HepG2 (cell line): Measurements from ENCODE around the gene TSPAN32. TPM values are rescaled to one million over a fixed set of nuclear protein-coding genes. Genes with fewer than 3 reads are reported as not detected.

Experiments
- ATAC-seq: fragments of 200-7000 bp; cut with Tn5 transposase; 3 replicates; pipeline ENCODE4 v1.9.1; 2020; ENCODE audit warnings: mild to moderate bottlenecking, moderate library complexity
- BruUV-seq: library from RNA; stranded (reverse); fragments of 400-500 nt; replicated peaks from 2 replicates; lab custom pipeline; 2021; lab: Mats Ljungman, UMichigan
- CTCF ChIA-PET: fragments of 300-600 bp; formaldehyde crosslinking; extraction: SDS; loops from one replicate; lab custom pipeline; 2021; ENCODE audit warnings: low total read pairs, inconsistent platforms, low intra/inter-chr PET ratio; lab: Yijun Ruan, JAX
- POLR2A ChIA-PET: fragments of 350-600 bp; sonication (Branson Sonifier 250); formaldehyde crosslinking; loops from one replicate; lab custom pipeline; 2020; ENCODE audit warnings: antibody characterized with exemption, inconsistent platforms; lab: Yijun Ruan, JAX
- DNase-seq: peaks from one replicate; pipeline ENCODE4 v3.0.0-alpha.2; 2015; ENCODE audit warnings: low spot score
- FAIRE-seq: peaks from 3 replicates; lab custom pipeline; 2011; peaks lifted over from hg19 to GRCh38; lab: Jason Lieb, UNC
- H2AFZ ChIP-seq: one replicate; pipeline ENCODE4 v1.6.1; 2011; ENCODE audit warnings: low read length, inconsistent platforms
- H3K27ac ChIP-seq: fragments of 300-600 bp; 3 replicates; pipeline ENCODE4 v1.8.0; 2011; ENCODE audit warnings: mixed run types, mild to moderate bottlenecking, mixed read lengths, low read length, inconsistent platforms; ENCODE audit not compliant: insufficient read depth; ENCODE audit errors: extremely low read length
- H3K27me3 ChIP-seq, 2 experiments: fragments of 200-600 bp in 1 of 2; 2 replicates in 1 of 2; 3 replicates in 1 of 2; pipeline versions ENCODE4 v1.6.0 to v1.8.0; 2011; ENCODE audit warnings: low read length in 2 of 2, mild to moderate bottlenecking in 2 of 2, moderate library complexity in 2 of 2, inconsistent platforms in 1 of 2; ENCODE audit not compliant: insufficient read depth in 2 of 2, control insufficient read depth in 1 of 2
- H3K36me3 ChIP-seq, 2 experiments: fragments of 200-600 bp in 1 of 2; replicated peaks in 1 of 2; 2 replicates in 1 of 2; 3 replicates in 1 of 2; pipeline versions ENCODE4 v1.5.1 to v1.8.0; 2011; ENCODE audit warnings: low read length in 2 of 2, inconsistent platforms in 1 of 2; ENCODE audit not compliant: insufficient read depth in 2 of 2, control insufficient read depth in 1 of 2
- H3K4me1 ChIP-seq: 2 replicates; pipeline ENCODE4 v1.5.1; 2012; ENCODE audit warnings: low read length, inconsistent platforms; ENCODE audit not compliant: insufficient read depth
- H3K4me2 ChIP-seq: 2 replicates; pipeline ENCODE4 v1.6.0; 2011; ENCODE audit warnings: low read depth, low read length, inconsistent platforms
- H3K4me3 ChIP-seq, 3 experiments: fragments of 200-600 bp in 1 of 3; sonication (generic), shearing (Covaris generic) in 1 of 3; replicated peaks in 1 of 3; 2 replicates each; pipeline ENCODE4 v1.5.1; 2011 to 2016; ENCODE audit warnings: low read length in 3 of 3, inconsistent platforms in 2 of 3, low read depth in 2 of 3, mild to moderate bottlenecking in 2 of 3, control low read depth in 1 of 3, mixed read lengths in 1 of 3; ENCODE audit not compliant: insufficient read depth in 1 of 3
- H3K79me2 ChIP-seq: one replicate; pipeline ENCODE4 v1.6.1; 2011; ENCODE audit warnings: low read length, inconsistent platforms; ENCODE audit not compliant: insufficient read depth
- H3K9ac ChIP-seq: 2 replicates; pipeline ENCODE4 v1.6.0; 2011; ENCODE audit warnings: mild to moderate bottlenecking, low read depth, low read length, inconsistent platforms; ENCODE audit not compliant: insufficient read depth
- H3K9me3 ChIP-seq: 2 replicates; pipeline ENCODE4 v1.5.1; 2012; ENCODE audit warnings: mild to moderate bottlenecking, low read length
- H4K20me1 ChIP-seq: 2 replicates; pipeline ENCODE4 v1.6.0; 2011; ENCODE audit warnings: inconsistent platforms, mild to moderate bottlenecking, low read length, moderate library complexity; ENCODE audit not compliant: insufficient read depth
- BRF2 ChIP-seq: sonication (generic); formaldehyde crosslinking; IDR thresholded peaks from 2 replicates; pipeline ENCODE4 v1.8.1; 2022; ENCODE audit warnings: mild to moderate bottlenecking, missing genetic modification reagents
- GZF1 ChIP-seq: sonication (generic); formaldehyde crosslinking; IDR thresholded peaks from 2 replicates; pipeline ENCODE4 v1.5.1; 2020; ENCODE audit warnings: mild to moderate bottlenecking, missing genetic modification reagents
- HDAC2 ChIP-seq: sonication (generic); formaldehyde crosslinking; IDR thresholded peaks from 2 replicates; pipeline ENCODE4 v1.4.0; 2020; ENCODE audit warnings: missing genetic modification reagents
- NFYB ChIP-seq: sonication (generic); formaldehyde crosslinking; IDR thresholded peaks from 2 replicates; pipeline ENCODE4 v1.4.0; 2020; ENCODE audit warnings: missing genetic modification reagents
- SP1 ChIP-seq, 2 experiments: fragments of 450-650 bp in 1 of 2; sonication (generic) in 1 of 2; formaldehyde crosslinking in 1 of 2; IDR thresholded peaks; 2 replicates each; pipeline versions ENCODE4 v1.4.0 to v1.6.1; 2016 to 2020; ENCODE audit warnings: missing genetic modification reagents in 1 of 2
- SPEN ChIP-seq: sonication (generic); formaldehyde crosslinking; IDR thresholded peaks from 2 replicates; pipeline ENCODE4 v1.5.1; 2020; ENCODE audit warnings: low read depth, mild to moderate bottlenecking, missing genetic modification reagents
- TARDBP ChIP-seq: sonication (generic); formaldehyde crosslinking; IDR thresholded peaks from 2 replicates; pipeline ENCODE4 v1.8.0; 2022; ENCODE audit warnings: mild to moderate bottlenecking, missing genetic modification reagents
- ZNF33A ChIP-seq: sonication (generic); formaldehyde crosslinking; IDR thresholded peaks from 2 replicates; pipeline ENCODE4 v1.5.1; 2020; ENCODE audit warnings: missing genetic modification reagents, mild to moderate bottlenecking, moderate library complexity, borderline replicate concordance
- WGBS: methylation state at CpG from one replicate; pipeline ENCODE4 v1.1.6; 2017; ENCODE audit warnings: low lambda C conversion rate; 5-methylcytosine and 5-hydroxymethylcytosine counted together
- in situ Hi-C: cut with HindIII; loops from 2 replicates; pipeline ENCODE4 v1.10.0; 2017; ENCODE audit warnings: low pct_unique_long_range_greater_than_20kb; ENCODE audit not compliant: extremely low pct_ligation_motif_present
- intact Hi-C: fragments of 100-400 bp; cut with micrococcal nuclease; formaldehyde crosslinking; loops from one replicate; pipeline ENCODE4 v1.10.0; 2022; ENCODE audit not compliant: unreplicated experiment
- polyA plus RNA-seq, 8 experiments: library from polyadenylated mRNA; depleted of rRNA in 3 of 8; stranded (reverse) in 7 of 8; unstranded in 1 of 8; fragments of >200 nt; fragmentation: Illumina TruSeq in 4 of 8; extraction: Trizol in 4 of 8; gene quantifications; 2 replicates each; pipeline versions ENCODE4 v1.2.1 to v1.2.3, GENCODE V29; 2011 to 2016; ENCODE audit warnings: low read depth in 4 of 8, missing spikeins in 1 of 8, mixed read lengths in 1 of 8; ENCODE audit not compliant: insufficient read depth in 1 of 8
- total RNA-seq, 5 experiments: library from RNA; depleted of rRNA; stranded (reverse); fragments of >200 nt; fragmentation: Illumina TruSeq; extraction: Trizol; gene quantifications; 2 replicates each; pipeline ENCODE4 v1.2.3, GENCODE V29; 2016; ENCODE audit warnings: low read depth in 1 of 5
- TF ChIP-seq, protein P1 (sequence below): sonication (generic); formaldehyde crosslinking; IDR thresholded peaks from 2 replicates; pipeline ENCODE4 v1.8.0; 2022; ENCODE audit warnings: mild to moderate bottlenecking, missing genetic modification reagents, moderate library complexity
- TF ChIP-seq, protein P2 (sequence below): sonication (generic); formaldehyde crosslinking; IDR thresholded peaks from 2 replicates; pipeline ENCODE4 v1.4.0; 2020; ENCODE audit warnings: mild to moderate bottlenecking, missing genetic modification reagents

TSPAN32 gene
- total and polyA plus RNA-seq, 2 of the 13 experiments (the other 11 are each of a cell fraction or from before 2014, with no cell fraction given): 0.09 to 0.70 TPM

- DNase-seq (no peak), FAIRE-seq (no peak), ATAC-seq (no peak)
- Histone ChIP-seq H3K4me2 (no peak overlapping the region), H4K20me1 (no peaks in the 10 kb centered on the region), H3K79me2 (no peaks in the 10 kb centered on the region), H3K4me3 (no peak overlapping the region), H3K27me3 (peaks cover 3 to 25% of the 10 kb centered on the region in 2 experiments; a peak in 4 of 5 replicates), H2AFZ (no peak overlapping the region), H3K9ac (no peak overlapping the region), H3K4me1 (peaks cover 10% of the 10 kb centered on the region; the same call in 1 of the 2 replicates), H3K9me3 (no peaks in the 10 kb centered on the region), H3K27ac (no peak overlapping the region), H3K36me3 (no peaks in the 10 kb centered on the region)
- intact Hi-C loops: no loop called here
- ChIA-PET POLR2A (no interaction called here), CTCF (no interaction called here)
- in situ Hi-C loops: no loop called here
- no peak for TF ChIP-seq SP1 (IDR thresholded peaks at IDR 0.05)
- no peak for TF ChIP-seq SP1 (CRISPR knock-in tag; IDR thresholded peaks at IDR 0.05)
- no peak for TF ChIP-seq ZNF33A (CRISPR knock-in tag)
- no peak for TF ChIP-seq HDAC2 (CRISPR knock-in tag)
- TF ChIP-seq, protein P1, sequence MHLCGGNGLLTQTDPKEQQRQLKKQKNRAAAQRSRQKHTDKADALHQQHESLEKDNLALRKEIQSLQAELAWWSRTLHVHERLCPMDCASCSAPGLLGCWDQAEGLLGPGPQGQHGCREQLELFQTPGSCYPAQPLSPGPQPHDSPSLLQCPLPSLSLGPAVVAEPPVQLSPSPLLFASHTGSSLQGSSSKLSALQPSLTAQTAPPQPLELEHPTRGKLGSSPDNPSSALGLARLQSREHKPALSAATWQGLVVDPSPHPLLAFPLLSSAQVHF (CRISPR knock-in tag): no peak
- no peak for TF ChIP-seq NFYB (CRISPR knock-in tag)
- TF ChIP-seq TARDBP (CRISPR knock-in tag): no peak
- no peak for TF ChIP-seq GZF1 (CRISPR knock-in tag)
- TF ChIP-seq, protein P2, sequence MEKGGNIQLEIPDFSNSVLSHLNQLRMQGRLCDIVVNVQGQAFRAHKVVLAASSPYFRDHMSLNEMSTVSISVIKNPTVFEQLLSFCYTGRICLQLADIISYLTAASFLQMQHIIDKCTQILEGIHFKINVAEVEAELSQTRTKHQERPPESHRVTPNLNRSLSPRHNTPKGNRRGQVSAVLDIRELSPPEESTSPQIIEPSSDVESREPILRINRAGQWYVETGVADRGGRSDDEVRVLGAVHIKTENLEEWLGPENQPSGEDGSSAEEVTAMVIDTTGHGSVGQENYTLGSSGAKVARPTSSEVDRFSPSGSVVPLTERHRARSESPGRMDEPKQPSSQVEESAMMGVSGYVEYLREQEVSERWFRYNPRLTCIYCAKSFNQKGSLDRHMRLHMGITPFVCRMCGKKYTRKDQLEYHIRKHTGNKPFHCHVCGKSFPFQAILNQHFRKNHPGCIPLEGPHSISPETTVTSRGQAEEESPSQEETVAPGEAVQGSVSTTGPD: no peak
- TF ChIP-seq BRF2 (CRISPR knock-in tag): no peak
- TF ChIP-seq SPEN (CRISPR knock-in tag): no peak
- no CpG with 5 or more reads among the region's 28 CpGs for WGBS
- BruUV-seq: no TSS peak
These were observed 30.8 kb upstream of the TSPAN32 start for GRCh38 chr11:2271077-2271326.
